ENCODE results near the gene AK8.
A peak's percentile ranks its signal among the peaks of the same experiment; 100 is the strongest.

AK8 gene

GRCh38 chr9:132824951-132825350 lies 53.1 kb downstream of the AK8 start:
- DNase-seq: no peak

DNA sequence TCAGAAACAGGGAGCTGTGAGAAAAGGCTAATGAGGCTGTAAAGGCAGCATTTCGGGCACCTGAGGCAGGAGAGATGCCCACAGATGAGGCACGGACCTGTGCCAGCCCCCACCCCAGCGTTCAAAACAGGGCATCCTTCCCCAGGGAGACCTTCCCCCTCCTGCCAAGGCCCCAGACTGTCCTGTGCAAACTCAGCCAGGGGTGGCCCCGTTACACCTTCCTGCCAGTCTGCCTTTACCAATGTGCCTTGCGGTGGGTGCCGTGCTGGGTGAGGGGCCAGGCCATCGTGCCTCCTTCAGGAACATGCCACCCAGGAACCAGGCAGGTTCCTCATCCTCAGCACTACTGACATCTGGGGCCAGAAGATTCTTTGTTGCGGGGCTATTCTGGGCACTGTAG lies 53.9 kb downstream of the AK8 start:
- no peak for DNase-seq

DNA sequence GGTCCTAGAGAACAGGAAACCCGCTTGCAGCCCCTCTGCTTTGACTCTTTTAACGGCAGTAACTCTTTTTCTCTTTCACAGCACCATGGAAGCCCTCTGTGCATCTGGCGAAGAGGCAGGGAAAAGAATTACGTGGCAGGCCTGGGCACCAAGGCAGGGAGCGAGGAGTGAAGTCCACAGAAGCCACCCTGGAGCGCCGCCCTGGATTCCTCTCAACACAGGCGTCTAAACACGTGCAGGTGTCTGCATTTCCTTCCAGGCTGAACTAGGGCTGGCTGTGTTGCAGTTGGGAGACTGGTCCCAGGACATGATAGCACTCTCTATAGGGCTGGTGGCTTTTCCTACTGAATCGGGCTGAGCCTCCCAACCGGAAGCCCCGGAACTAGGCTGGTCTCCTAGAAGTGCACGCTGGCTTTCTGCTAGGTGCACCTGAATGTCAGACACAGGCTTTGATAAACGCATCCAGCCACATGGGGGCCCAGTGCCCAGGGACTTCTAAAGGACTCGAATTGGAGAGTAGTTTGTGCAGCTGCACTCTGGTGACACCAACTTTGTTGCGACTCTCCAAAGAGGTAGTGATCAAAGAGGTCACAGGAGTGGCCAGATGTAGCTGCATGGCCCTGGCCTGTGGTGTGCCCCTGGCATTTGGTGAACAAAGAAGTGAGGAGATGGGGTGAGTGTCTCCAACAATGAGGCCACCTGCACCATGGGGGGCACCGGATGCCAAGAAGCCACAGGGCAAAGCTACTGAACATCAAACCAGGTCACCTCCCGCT lies 54.5 kb downstream of the AK8 start:
- DNase-seq: no peak

GRCh38 chr9:132820169-132820944 lies 57.7 kb downstream of the AK8 start:
- DNase-seq: no peak

- DNase-seq: no peak
These were observed 59.5 kb downstream of the AK8 start for GRCh38 chr9:132818588-132818987.

GRCh38 chr9:132814937-132815336 lies 63.1 kb downstream of the AK8 start:
- DNase-seq: no peak

- no peak for DNase-seq
These were observed 64.8 kb downstream of the AK8 start for GRCh38 chr9:132813115-132813771.

GRCh38 chr9:132811985-132812384 lies 66.1 kb downstream of the AK8 start:
- no peak for DNase-seq

GRCh38 chr9:132810314-132810713 lies 67.8 kb downstream of the AK8 start:
- no peak for DNase-seq

DNA sequence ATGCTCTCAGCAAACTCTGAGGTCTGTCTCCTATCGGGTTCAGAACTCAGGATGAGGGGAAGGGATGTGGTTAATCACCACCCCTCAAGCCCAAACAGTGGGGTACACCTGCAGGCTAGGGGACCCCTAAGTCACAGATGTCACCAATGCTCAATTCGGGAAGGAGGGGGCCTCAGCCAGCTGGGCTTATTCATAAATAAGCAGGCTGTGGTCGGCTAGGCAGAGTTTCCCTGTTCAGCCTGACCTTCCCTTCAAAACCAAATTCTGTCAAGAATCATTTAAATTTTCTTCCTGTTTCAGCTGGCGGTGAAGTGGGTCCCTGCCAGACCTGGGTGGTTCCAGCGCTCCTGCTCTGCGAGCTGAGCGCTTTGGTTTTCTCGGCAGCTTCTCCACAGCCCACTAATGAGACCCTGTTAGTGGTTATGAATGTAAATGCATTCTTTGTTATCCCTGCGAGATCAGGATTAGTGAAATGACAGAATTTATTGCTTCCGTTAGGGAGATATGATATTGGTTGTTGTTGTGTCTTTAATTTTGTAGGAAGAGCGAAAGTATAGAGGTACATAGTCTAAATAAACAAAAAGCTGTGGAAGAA lies 68.3 kb downstream of the AK8 start:
- DNase-seq: no peak

GRCh38 chr9:132808645-132809044 lies 69.4 kb downstream of the AK8 start:
- no peak for DNase-seq

GRCh38 chr9:132806723-132807421 lies 71.2 kb downstream of the AK8 start:
- DNase-seq: no peak

GRCh38 chr9:132806306-132806705 lies 71.8 kb downstream of the AK8 start:
- DNase-seq: no peak

GRCh38 chr9:132804576-132805295 lies 73.3 kb downstream of the AK8 start:
- no peak for DNase-seq

GRCh38 chr9:132802121-132802795 lies 75.8 kb downstream of the AK8 start:
- no peak for DNase-seq

GRCh38 chr9:132801659-132802058 lies 76.4 kb downstream of the AK8 start:
- no peak for DNase-seq

GRCh38 chr9:132800038-132800648 lies 77.9 kb downstream of the AK8 start:
- DNase-seq: peak; percentile 49

DNA sequence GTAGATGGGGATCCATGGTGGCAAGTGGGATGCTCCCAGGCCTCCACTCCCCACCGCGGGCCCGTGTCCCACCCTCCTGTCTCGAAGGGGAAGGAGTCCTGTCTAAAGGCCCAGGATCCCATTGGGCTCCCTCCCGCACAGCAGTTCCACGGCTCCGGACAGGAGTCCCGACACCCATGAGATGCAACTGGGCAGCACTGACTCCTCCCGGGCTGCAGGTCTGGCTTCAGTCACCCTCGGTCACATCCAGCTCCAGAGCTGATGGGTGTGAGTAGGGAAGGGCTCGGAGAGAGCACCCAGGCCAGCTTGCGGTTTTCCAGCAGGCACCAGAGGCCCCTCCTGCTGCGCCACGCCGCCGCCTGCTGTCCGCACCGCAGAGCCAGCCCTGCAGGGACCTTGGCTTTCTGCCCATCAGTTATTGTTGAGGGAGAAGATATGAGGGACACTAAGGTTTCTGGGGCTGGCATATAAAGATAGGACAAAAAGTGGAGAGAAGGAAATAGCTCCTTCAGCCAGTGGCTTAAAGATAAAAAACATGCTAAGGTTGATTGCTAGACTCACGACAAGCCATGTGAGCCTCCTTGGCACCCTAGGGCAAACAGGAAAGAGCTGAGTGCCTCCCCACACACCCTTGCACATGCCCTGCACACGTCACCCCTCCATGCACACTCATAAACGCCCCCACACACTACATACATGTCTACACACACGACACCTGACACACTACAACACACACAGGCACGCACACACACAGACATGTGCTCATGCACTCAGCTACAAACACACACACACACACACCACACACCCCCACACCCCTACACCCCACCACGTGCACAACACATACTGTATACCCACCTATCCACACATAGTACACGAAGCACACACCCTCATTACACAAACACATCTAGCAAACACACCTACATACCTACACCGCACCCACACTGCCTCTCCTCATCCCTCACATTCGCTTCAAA lies 79.0 kb downstream of the AK8 start:
- no peak for DNase-seq

GRCh38 chr9:132797861-132798659 lies 80.0 kb downstream of the AK8 start:
- no peak for DNase-seq

Data from stimulated activated naive CD4-positive, alpha-beta T cell treated with Interleukin-2 at 50 U/mL for 16 hours (primary cell).